Caco-2 (cell line): ENCODE measurements around the gene BAHCC1. TPM values are rescaled to one million over a fixed set of nuclear protein-coding genes. Genes with fewer than 3 reads are reported as not detected.

Experiments
- BruUV-seq: library from RNA; stranded (reverse); fragments of 400-500 nt; replicated peaks from 2 replicates; lab custom pipeline; 2021; lab: Mats Ljungman, UMichigan
- CTCF ChIA-PET: fragments of 300-600 bp; sonication (Branson Sonifier 250); formaldehyde crosslinking; loops from one replicate; lab custom pipeline; 2022; ENCODE audit warnings: antibody characterized with exemption; lab: Charles Lee
- POLR2A ChIA-PET: fragments of 300-600 bp; sonication (Branson Sonifier 250); formaldehyde crosslinking; loops from one replicate; lab custom pipeline; 2022; ENCODE audit warnings: antibody characterized with exemption; lab: Charles Lee
- DNase-seq, 2 experiments: peaks; one replicate each; pipeline versions ENCODE4 v3.0.0 to v3.0.0-alpha.2; 2020 to 2022
- H3K27me3 ChIP-seq: replicated peaks from 2 replicates; pipeline ENCODE4 v1.6.0; 2011; ENCODE audit warnings: low read length; ENCODE audit not compliant: control insufficient read depth, insufficient read depth
- H3K36me3 ChIP-seq: 2 replicates; pipeline ENCODE4 v1.5.1; 2011; ENCODE audit warnings: low read length; ENCODE audit not compliant: control insufficient read depth, insufficient read depth
- H3K4me1 ChIP-seq: fragments of 250-450 bp; sonication (Bioruptor Pico); 2 replicates; pipeline ENCODE4 v1.5.1; 2020; ENCODE audit warnings: mild to moderate bottlenecking
- H3K4me3 ChIP-seq: 2 replicates; pipeline ENCODE4 v1.5.1; 2011; ENCODE audit warnings: low read depth, mild to moderate bottlenecking, control low read depth, low read length
- H3K9me3 ChIP-seq: fragments of 250-450 bp; sonication (Bioruptor Pico); 2 replicates; pipeline ENCODE4 v1.5.1; 2020; ENCODE audit warnings: mild to moderate bottlenecking, moderate library complexity
- H3K27ac Mint-ChIP-seq: one replicate; pipeline ENCODE4 v1.8.0; 2022; ENCODE audit warnings: mixed read lengths; ENCODE audit not compliant: unreplicated experiment
- H3K27me3 Mint-ChIP-seq: one replicate; pipeline ENCODE4 v1.8.0; 2022; ENCODE audit warnings: mixed read lengths; ENCODE audit not compliant: insufficient read depth, unreplicated experiment
- H3K36me3 Mint-ChIP-seq: one replicate; pipeline ENCODE4 v1.8.0; 2022; ENCODE audit warnings: mild to moderate bottlenecking, mixed read lengths; ENCODE audit not compliant: insufficient read depth, unreplicated experiment
- H3K4me1 Mint-ChIP-seq: one replicate; pipeline ENCODE4 v1.8.0; 2022; ENCODE audit warnings: low read depth, mixed read lengths; ENCODE audit not compliant: unreplicated experiment
- H3K4me3 Mint-ChIP-seq: one replicate; pipeline ENCODE4 v1.8.0; 2022; ENCODE audit warnings: mild to moderate bottlenecking, moderate library complexity, mixed read lengths; ENCODE audit not compliant: unreplicated experiment
- H3K9me3 Mint-ChIP-seq: one replicate; pipeline ENCODE4 v1.8.0; 2022; ENCODE audit warnings: mixed read lengths; ENCODE audit not compliant: unreplicated experiment
- CTCF ChIP-seq, 2 experiments: fragments of 200-600 bp in 1 of 2; IDR thresholded peaks; 1 replicate in 1 of 2; 2 replicates in 1 of 2; pipeline versions ENCODE4 v1.5.1 to v1.8.0; 2011 to 2022; ENCODE audit warnings: antibody characterized with exemption in 1 of 2, control low read depth in 1 of 2, inconsistent platforms in 1 of 2, low read depth in 1 of 2, low read length in 1 of 2, mild to moderate bottlenecking in 1 of 2, moderate library complexity in 1 of 2; ENCODE audit not compliant: insufficient read depth in 1 of 2, severe bottlenecking in 1 of 2, unreplicated experiment in 1 of 2
- intact Hi-C: fragments of 100-400 bp; cut with micrococcal nuclease; formaldehyde crosslinking; loops from one replicate; pipeline ENCODE4 v1.10.0; 2022; ENCODE audit not compliant: unreplicated experiment
- total RNA-seq: library from RNA; stranded (reverse); gene quantifications from 2 replicates; pipeline ENCODE4 v1.2.3, GENCODE V29; 2022

The BAHCC1 gene
- total RNA-seq, 1 experiment from 2014 or later, result 10.2 TPM

- CTCF ChIA-PET, result interaction anchor here (1.2 to 1.9 kb wide), 5 partner anchors 10 to 128 kb away, joined by 3 to 18 read pairs (median 3); no protein-coding TSS in a partner anchor
- BruUV-seq, result TSS peak; percentile 91
- Mint-ChIP-seq H3K36me3 (peaks cover 4% of the 10 kb centered on the region), H3K4me3 (peak overlapping the region; percentile 71), H3K27ac (peak overlapping the region; percentile 53), H3K9me3 (no peaks in the 10 kb centered on the region), H3K4me1 (no peaks in the 10 kb centered on the region), H3K27me3 (no peaks in the 10 kb centered on the region)
- intact Hi-C loops, result no loop called here
- TF ChIP-seq CTCF (IDR thresholded peaks at IDR 0.05; ENCODE audit: insufficient read depth in 1 of 2, low read depth in 1 of 2, low read length in 1 of 2, severe bottlenecking in 1 of 2, unreplicated experiment in 1 of 2), result no peak
- Histone ChIP-seq H3K27me3 (no peaks in the 10 kb centered on the region), H3K36me3 (no peaks in the 10 kb centered on the region), H3K4me1 (peaks cover 11% of the 10 kb centered on the region), H3K4me3 (peak overlapping the region; percentile 35), H3K9me3 (no peaks in the 10 kb centered on the region)
- no peak for DNase-seq
- POLR2A ChIA-PET, result interaction anchor here (0.5 to 0.7 kb wide), 2 partner anchors 27 to 125 kb away, joined by 3 to 15 read pairs; partner anchors contain the start of gene SLC38A10
These were observed 24.9 kb downstream of the BAHCC1 start for GRCh38 chr17:81419886-81420768.

GRCh38 chr17:81420769-81421462, 25.7 kb downstream of the BAHCC1 start:
- H3K4me3 Mint-ChIP-seq, result no peak overlapping the region
- CTCF ChIA-PET, result no interaction called here
- no peaks in the 10 kb centered on the region for H3K27me3 Mint-ChIP-seq
- peaks cover 4% of the 10 kb centered on the region for H3K36me3 Mint-ChIP-seq
- no peaks in the 10 kb centered on the region for H3K36me3 ChIP-seq
- H3K4me3 ChIP-seq, result no peak overlapping the region
- H3K27ac Mint-ChIP-seq, result no peak overlapping the region
- H3K9me3 ChIP-seq, result no peaks in the 10 kb centered on the region
- peaks cover 11% of the 10 kb centered on the region for H3K4me1 ChIP-seq
- intact Hi-C loops, result no loop called here
- H3K4me1 Mint-ChIP-seq, result no peaks in the 10 kb centered on the region
- no peaks in the 10 kb centered on the region for H3K9me3 Mint-ChIP-seq
- no TSS peak for BruUV-seq
- no peaks in the 10 kb centered on the region for H3K27me3 ChIP-seq
- no peak for DNase-seq
- POLR2A ChIA-PET, result interaction anchor here (0.5 kb wide), 1 partner anchor 126 kb away, joined by 15 read pairs; the partner anchor contains the start of gene SLC38A10
- TF ChIP-seq CTCF (IDR thresholded peaks at IDR 0.05; ENCODE audit: insufficient read depth in 1 of 2, low read depth in 1 of 2, low read length in 1 of 2, severe bottlenecking in 1 of 2, unreplicated experiment in 1 of 2), result no peak
